Endothelial cell of umbilical vein (primary cell): Measurements from ENCODE around the gene HMGXB3. TPM values are rescaled to one million over a fixed set of nuclear protein-coding genes. Genes with fewer than 3 reads are reported as not detected.

ENCODE experiments used
- BruUV-seq: library from RNA; stranded (reverse); fragments of 400-500 nt; replicated peaks from 2 replicates; lab custom pipeline; 2021; lab: Mats Ljungman, UMichigan
- CTCF ChIA-PET: fragments of 300-600, 350-600 bp; sonication (Branson Sonifier 250); formaldehyde crosslinking; loops from one replicate; lab custom pipeline; 2021; ENCODE audit warnings: antibody characterized with exemption, inconsistent platforms; lab: Charles Lee
- POLR2A ChIA-PET: fragments of 300-600, 350-600 bp; sonication (Branson Sonifier 250); formaldehyde crosslinking; loops from one replicate; lab custom pipeline; 2021; ENCODE audit warnings: antibody characterized with exemption, inconsistent platforms; lab: Charles Lee
- DNase-seq: peaks from one replicate; pipeline ENCODE4 v3.0.0-alpha.2; 2011; ENCODE audit warnings: low read depth, low spot score
- FAIRE-seq: peaks from 2 replicates; lab custom pipeline; 2011; peaks lifted over from hg19 to GRCh38; lab: Jason Lieb, UNC
- H2AFZ ChIP-seq: 2 replicates; pipeline ENCODE4 v1.6.0; 2012; ENCODE audit warnings: low read depth, low read length, control low read depth, inconsistent platforms
- H3K27ac ChIP-seq: 2 replicates; pipeline ENCODE4 v1.5.1; 2011; ENCODE audit warnings: low read depth, mild to moderate bottlenecking, control low read depth, low read length, moderate library complexity; ENCODE audit not compliant: insufficient read depth
- H3K27me3 ChIP-seq, 2 experiments: 2 replicates each; pipeline versions ENCODE4 v1.6.0 to v1.6.1; 2011; ENCODE audit warnings: low read length in 2 of 2, mixed read lengths in 1 of 2; ENCODE audit not compliant: control insufficient read depth in 2 of 2, insufficient read depth in 2 of 2
- H3K36me3 ChIP-seq, 2 experiments: 2 replicates in 1 of 2; 3 replicates in 1 of 2; pipeline ENCODE4 v1.5.1; 2011; ENCODE audit warnings: low read length in 2 of 2, mild to moderate bottlenecking in 1 of 2, moderate library complexity in 1 of 2; ENCODE audit not compliant: control insufficient read depth in 2 of 2, insufficient read depth in 2 of 2; ENCODE audit errors: extremely low read depth in 1 of 2
- H3K4me1 ChIP-seq: 3 replicates; pipeline ENCODE4 v1.5.1; 2011; ENCODE audit warnings: mild to moderate bottlenecking, low read length; ENCODE audit not compliant: control insufficient read depth, insufficient read depth; ENCODE audit errors: extremely low read depth
- H3K4me2 ChIP-seq: 2 replicates; pipeline ENCODE4 v1.6.1; 2011; ENCODE audit warnings: low read length, control low read depth, mixed read lengths; ENCODE audit not compliant: insufficient read depth
- H3K4me3 ChIP-seq, 3 experiments: fragments of 200-600 bp in 1 of 3; sonication (generic), shearing (Covaris generic) in 1 of 3; replicated peaks in 1 of 3; 2 replicates each; pipeline ENCODE4 v1.5.1; 2011 to 2016; ENCODE audit warnings: control low read depth in 3 of 3, low read length in 3 of 3, mild to moderate bottlenecking in 2 of 3, inconsistent platforms in 1 of 3, low read depth in 1 of 3, moderate library complexity in 1 of 3; ENCODE audit not compliant: insufficient read depth in 1 of 3
- H3K79me2 ChIP-seq: 2 replicates; pipeline ENCODE4 v1.6.0; 2012; ENCODE audit warnings: low read length, inconsistent platforms; ENCODE audit not compliant: control insufficient read depth, insufficient read depth
- H3K9ac ChIP-seq: replicated peaks from 2 replicates; pipeline ENCODE3; 2011; ENCODE audit warnings: low read length, control low read depth; ENCODE audit not compliant: insufficient read depth; ENCODE audit errors: extremely low read depth
- H3K9me1 ChIP-seq: replicated peaks from 3 replicates; pipeline ENCODE4 v1.6.0; 2011; ENCODE audit warnings: mild to moderate bottlenecking, low read length; ENCODE audit not compliant: control insufficient read depth, insufficient read depth; ENCODE audit errors: extremely low read depth
- H3K9me3 ChIP-seq: replicated peaks from 2 replicates; pipeline ENCODE4 v1.5.1; 2012; ENCODE audit warnings: low read length, inconsistent platforms; ENCODE audit not compliant: control insufficient read depth, insufficient read depth
- H4K20me1 ChIP-seq: replicated peaks from 2 replicates; pipeline ENCODE3; 2011; ENCODE audit warnings: mild to moderate bottlenecking, low read length; ENCODE audit not compliant: control insufficient read depth, insufficient read depth; ENCODE audit errors: extremely low read depth
- EZH2 ChIP-seq: IDR thresholded peaks from 2 replicates; pipeline ENCODE4 v1.6.1; 2012; ENCODE audit warnings: borderline replicate concordance, low read depth, mild to moderate bottlenecking, moderate library complexity, low read length, inconsistent platforms; ENCODE audit not compliant: severe bottlenecking
- FOS ChIP-seq: IDR thresholded peaks from 2 replicates; pipeline ENCODE4 v1.6.1; 2011; ENCODE audit warnings: mild to moderate bottlenecking, low read length, moderate library complexity, borderline replicate concordance; ENCODE audit not compliant: insufficient read depth
- GATA2 ChIP-seq: IDR thresholded peaks from 2 replicates; pipeline ENCODE4 v1.7.0; 2011; ENCODE audit warnings: low read depth, mild to moderate bottlenecking, moderate library complexity, mixed read lengths, low read length; ENCODE audit not compliant: insufficient read length, insufficient read depth
- JUN ChIP-seq: IDR thresholded peaks from 2 replicates; pipeline ENCODE4 v1.6.1; 2011; ENCODE audit warnings: borderline replicate concordance, low read depth; ENCODE audit not compliant: insufficient read length, insufficient read depth
- MAX ChIP-seq: IDR thresholded peaks from 2 replicates; pipeline ENCODE4 v1.6.1; 2011; ENCODE audit not compliant: insufficient read depth, insufficient read length
- MYC ChIP-seq: IDR thresholded peaks from one replicate; pipeline ENCODE4 v1.6.1; 2011; ENCODE audit warnings: mild to moderate bottlenecking, low read depth, low read length
- POLR2A ChIP-seq: IDR thresholded peaks from 2 replicates; pipeline ENCODE4 v1.6.1; 2012; ENCODE audit warnings: low read depth, mild to moderate bottlenecking, control low read depth, low read length
- POLR2AphosphoS5 ChIP-seq: IDR thresholded peaks from 2 replicates; pipeline ENCODE4 v1.6.1; 2012; ENCODE audit warnings: low read depth, mild to moderate bottlenecking, control low read depth, low read length, moderate library complexity; ENCODE audit not compliant: insufficient read depth
- dilution Hi-C: fragments of 300-500 bp; cut with MboI; formaldehyde crosslinking; loops from one replicate; pipeline ENCODE4 v1.15.0; 2019; ENCODE audit warnings: low sequenced_read_pairs; ENCODE audit not compliant: extremely low pct_ligation_motif_present
- intact Hi-C: fragments of 100-400 bp; cut with micrococcal nuclease; formaldehyde crosslinking; loops from one replicate; pipeline ENCODE4 v1.10.0; 2022
- polyA plus RNA-seq, 4 experiments: library from polyadenylated mRNA; depleted of rRNA in 3 of 4; stranded (reverse) in 3 of 4; unstranded in 1 of 4; fragments of >200 nt; gene quantifications; 2 replicates each; pipeline versions ENCODE4 v1.2.1 to v1.2.3, GENCODE V29; 2011 to 2012; ENCODE audit warnings: missing spikeins in 1 of 4
- total RNA-seq: library from RNA; stranded (reverse); gene quantifications from 2 replicates; pipeline ENCODE4 v1.2.3, GENCODE V29; 2021
- TF ChIP-seq, protein P1 (sequence below), 2 donors: IDR thresholded peaks; 1 replicate in 1 of 2; 2 replicates in 1 of 2; pipeline ENCODE4 v1.5.1; 2011; ENCODE audit warnings: low read length in 2 of 2, mild to moderate bottlenecking in 2 of 2, moderate library complexity in 2 of 2, control low read depth in 1 of 2, inconsistent platforms in 1 of 2, low read depth in 1 of 2; ENCODE audit not compliant: insufficient read depth in 1 of 2; ENCODE audit errors: extremely low read depth in 1 of 2

HMGXB3 gene
- total and polyA plus RNA-seq, 2 donors (not counting 3 experiments of a cell fraction or from before 2014, with no cell fraction given) = 34.8 to 52.6 TPM

- Histone ChIP-seq H3K4me1 (peaks cover 14% of the 10 kb centered on the region), H2AFZ (no peak overlapping the region), H3K27me3 (no peaks in the 10 kb centered on the region), H3K36me3 (peaks cover 14 to 23% of the 10 kb centered on the region in 2 experiments), H3K9me3 (no peaks in the 10 kb centered on the region), H4K20me1 (peaks cover 4% of the 10 kb centered on the region), H3K4me2 (no peak overlapping the region), H3K4me3 (no peak overlapping the region), H3K27ac (no peak overlapping the region), H3K79me2 (peaks cover 47% of the 10 kb centered on the region), H3K9me1 (no peaks in the 10 kb centered on the region), H3K9ac (no peak overlapping the region)
- ChIA-PET POLR2A (no interaction called here), CTCF (interaction anchor here (3.0 to 3.9 kb wide), 2 partner anchors 11 to 17 kb away, joined by 12 to 16 read pairs; no protein-coding TSS in a partner anchor)
- no TSS peak for BruUV-seq
- no peak for DNase-seq
- TF ChIP-seq MYC (no peak), GATA2 (no peak), EZH2 (no peak), POLR2AphosphoS5 (no peak), POLR2A (no peak), FOS (no peak), MAX (no peak), JUN (no peak)
- TF ChIP-seq, protein P1, sequence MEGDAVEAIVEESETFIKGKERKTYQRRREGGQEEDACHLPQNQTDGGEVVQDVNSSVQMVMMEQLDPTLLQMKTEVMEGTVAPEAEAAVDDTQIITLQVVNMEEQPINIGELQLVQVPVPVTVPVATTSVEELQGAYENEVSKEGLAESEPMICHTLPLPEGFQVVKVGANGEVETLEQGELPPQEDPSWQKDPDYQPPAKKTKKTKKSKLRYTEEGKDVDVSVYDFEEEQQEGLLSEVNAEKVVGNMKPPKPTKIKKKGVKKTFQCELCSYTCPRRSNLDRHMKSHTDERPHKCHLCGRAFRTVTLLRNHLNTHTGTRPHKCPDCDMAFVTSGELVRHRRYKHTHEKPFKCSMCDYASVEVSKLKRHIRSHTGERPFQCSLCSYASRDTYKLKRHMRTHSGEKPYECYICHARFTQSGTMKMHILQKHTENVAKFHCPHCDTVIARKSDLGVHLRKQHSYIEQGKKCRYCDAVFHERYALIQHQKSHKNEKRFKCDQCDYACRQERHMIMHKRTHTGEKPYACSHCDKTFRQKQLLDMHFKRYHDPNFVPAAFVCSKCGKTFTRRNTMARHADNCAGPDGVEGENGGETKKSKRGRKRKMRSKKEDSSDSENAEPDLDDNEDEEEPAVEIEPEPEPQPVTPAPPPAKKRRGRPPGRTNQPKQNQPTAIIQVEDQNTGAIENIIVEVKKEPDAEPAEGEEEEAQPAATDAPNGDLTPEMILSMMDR (IDR thresholded peaks at IDR 0.05; ENCODE audit: extremely low read depth in 1 of 2, insufficient read depth in 1 of 2, low read depth in 1 of 2, low read length in 2 of 2) = no peak
- intact Hi-C loops (no loop called here), dilution Hi-C loops (no loop called here)
- FAIRE-seq = no peak
Measured at GRCh38 chr5:150006318-150006717, 5.8 kb downstream of the HMGXB3 start.
